Endothelial cell of umbilical vein (primary cell): Measurements from ENCODE around the gene SLC5A4. TPM values are rescaled to one million over a fixed set of nuclear protein-coding genes. Genes with fewer than 3 reads are reported as not detected.

Experiments
- BruUV-seq: library from RNA; stranded (reverse); fragments of 400-500 nt; replicated peaks from 2 replicates; lab custom pipeline; 2021; lab: Mats Ljungman, UMichigan
- CTCF ChIA-PET: fragments of 300-600, 350-600 bp; sonication (Branson Sonifier 250); formaldehyde crosslinking; loops from one replicate; lab custom pipeline; 2021; ENCODE audit warnings: antibody characterized with exemption, inconsistent platforms; lab: Charles Lee
- POLR2A ChIA-PET: fragments of 300-600, 350-600 bp; sonication (Branson Sonifier 250); formaldehyde crosslinking; loops from one replicate; lab custom pipeline; 2021; ENCODE audit warnings: antibody characterized with exemption, inconsistent platforms; lab: Charles Lee
- DNase-seq: peaks from one replicate; pipeline ENCODE4 v3.0.0-alpha.2; 2011; ENCODE audit warnings: low read depth, low spot score
- FAIRE-seq: peaks from 2 replicates; lab custom pipeline; 2011; peaks lifted over from hg19 to GRCh38; lab: Jason Lieb, UNC
- H2AFZ ChIP-seq: 2 replicates; pipeline ENCODE4 v1.6.0; 2012; ENCODE audit warnings: low read depth, low read length, control low read depth, inconsistent platforms
- H3K27ac ChIP-seq: 2 replicates; pipeline ENCODE4 v1.5.1; 2011; ENCODE audit warnings: low read depth, mild to moderate bottlenecking, control low read depth, low read length, moderate library complexity; ENCODE audit not compliant: insufficient read depth
- H3K27me3 ChIP-seq, 2 experiments: 2 replicates each; pipeline versions ENCODE4 v1.6.0 to v1.6.1; 2011; ENCODE audit warnings: low read length in 2 of 2, mixed read lengths in 1 of 2; ENCODE audit not compliant: control insufficient read depth in 2 of 2, insufficient read depth in 2 of 2
- H3K36me3 ChIP-seq, 2 experiments: 2 replicates in 1 of 2; 3 replicates in 1 of 2; pipeline ENCODE4 v1.5.1; 2011; ENCODE audit warnings: low read length in 2 of 2, mild to moderate bottlenecking in 1 of 2, moderate library complexity in 1 of 2; ENCODE audit not compliant: control insufficient read depth in 2 of 2, insufficient read depth in 2 of 2; ENCODE audit errors: extremely low read depth in 1 of 2
- H3K4me1 ChIP-seq: 3 replicates; pipeline ENCODE4 v1.5.1; 2011; ENCODE audit warnings: mild to moderate bottlenecking, low read length; ENCODE audit not compliant: control insufficient read depth, insufficient read depth; ENCODE audit errors: extremely low read depth
- H3K4me2 ChIP-seq: 2 replicates; pipeline ENCODE4 v1.6.1; 2011; ENCODE audit warnings: low read length, control low read depth, mixed read lengths; ENCODE audit not compliant: insufficient read depth
- H3K4me3 ChIP-seq, 3 experiments: fragments of 200-600 bp in 1 of 3; sonication (generic), shearing (Covaris generic) in 1 of 3; replicated peaks in 1 of 3; 2 replicates each; pipeline ENCODE4 v1.5.1; 2011 to 2016; ENCODE audit warnings: control low read depth in 3 of 3, low read length in 3 of 3, mild to moderate bottlenecking in 2 of 3, inconsistent platforms in 1 of 3, low read depth in 1 of 3, moderate library complexity in 1 of 3; ENCODE audit not compliant: insufficient read depth in 1 of 3
- H3K79me2 ChIP-seq: 2 replicates; pipeline ENCODE4 v1.6.0; 2012; ENCODE audit warnings: low read length, inconsistent platforms; ENCODE audit not compliant: control insufficient read depth, insufficient read depth
- H3K9ac ChIP-seq: replicated peaks from 2 replicates; pipeline ENCODE3; 2011; ENCODE audit warnings: low read length, control low read depth; ENCODE audit not compliant: insufficient read depth; ENCODE audit errors: extremely low read depth
- H3K9me1 ChIP-seq: replicated peaks from 3 replicates; pipeline ENCODE4 v1.6.0; 2011; ENCODE audit warnings: mild to moderate bottlenecking, low read length; ENCODE audit not compliant: control insufficient read depth, insufficient read depth; ENCODE audit errors: extremely low read depth
- H3K9me3 ChIP-seq: replicated peaks from 2 replicates; pipeline ENCODE4 v1.5.1; 2012; ENCODE audit warnings: low read length, inconsistent platforms; ENCODE audit not compliant: control insufficient read depth, insufficient read depth
- H4K20me1 ChIP-seq: replicated peaks from 2 replicates; pipeline ENCODE3; 2011; ENCODE audit warnings: mild to moderate bottlenecking, low read length; ENCODE audit not compliant: control insufficient read depth, insufficient read depth; ENCODE audit errors: extremely low read depth
- CTCF ChIP-seq, 2 donors: IDR thresholded peaks; 1 replicate in 1 of 2; 2 replicates in 1 of 2; pipeline ENCODE4 v1.5.1; 2011; ENCODE audit warnings: low read length in 2 of 2, mild to moderate bottlenecking in 2 of 2, moderate library complexity in 2 of 2, control low read depth in 1 of 2, inconsistent platforms in 1 of 2, low read depth in 1 of 2; ENCODE audit not compliant: insufficient read depth in 1 of 2; ENCODE audit errors: extremely low read depth in 1 of 2
- EZH2 ChIP-seq: IDR thresholded peaks from 2 replicates; pipeline ENCODE4 v1.6.1; 2012; ENCODE audit warnings: borderline replicate concordance, low read depth, mild to moderate bottlenecking, moderate library complexity, low read length, inconsistent platforms; ENCODE audit not compliant: severe bottlenecking
- FOS ChIP-seq: IDR thresholded peaks from 2 replicates; pipeline ENCODE4 v1.6.1; 2011; ENCODE audit warnings: mild to moderate bottlenecking, low read length, moderate library complexity, borderline replicate concordance; ENCODE audit not compliant: insufficient read depth
- GATA2 ChIP-seq: IDR thresholded peaks from 2 replicates; pipeline ENCODE4 v1.7.0; 2011; ENCODE audit warnings: low read depth, mild to moderate bottlenecking, moderate library complexity, mixed read lengths, low read length; ENCODE audit not compliant: insufficient read length, insufficient read depth
- JUN ChIP-seq: IDR thresholded peaks from 2 replicates; pipeline ENCODE4 v1.6.1; 2011; ENCODE audit warnings: borderline replicate concordance, low read depth; ENCODE audit not compliant: insufficient read length, insufficient read depth
- MYC ChIP-seq: IDR thresholded peaks from one replicate; pipeline ENCODE4 v1.6.1; 2011; ENCODE audit warnings: mild to moderate bottlenecking, low read depth, low read length
- POLR2A ChIP-seq: IDR thresholded peaks from 2 replicates; pipeline ENCODE4 v1.6.1; 2012; ENCODE audit warnings: low read depth, mild to moderate bottlenecking, control low read depth, low read length
- POLR2AphosphoS5 ChIP-seq: IDR thresholded peaks from 2 replicates; pipeline ENCODE4 v1.6.1; 2012; ENCODE audit warnings: low read depth, mild to moderate bottlenecking, control low read depth, low read length, moderate library complexity; ENCODE audit not compliant: insufficient read depth
- dilution Hi-C: fragments of 300-500 bp; cut with MboI; formaldehyde crosslinking; loops from one replicate; pipeline ENCODE4 v1.15.0; 2019; ENCODE audit warnings: low sequenced_read_pairs; ENCODE audit not compliant: extremely low pct_ligation_motif_present
- intact Hi-C: fragments of 100-400 bp; cut with micrococcal nuclease; formaldehyde crosslinking; loops from one replicate; pipeline ENCODE4 v1.10.0; 2022
- polyA plus RNA-seq, 4 experiments: library from polyadenylated mRNA; depleted of rRNA in 3 of 4; stranded (reverse) in 3 of 4; unstranded in 1 of 4; fragments of >200 nt; gene quantifications; 2 replicates each; pipeline versions ENCODE4 v1.2.1 to v1.2.3, GENCODE V29; 2011 to 2012; ENCODE audit warnings: missing spikeins in 1 of 4
- total RNA-seq: library from RNA; stranded (reverse); gene quantifications from 2 replicates; pipeline ENCODE4 v1.2.3, GENCODE V29; 2021
- TF ChIP-seq, protein P1 (sequence below): IDR thresholded peaks from 2 replicates; pipeline ENCODE4 v1.6.1; 2011; ENCODE audit not compliant: insufficient read depth, insufficient read length

SLC5A4 gene
- total and polyA plus RNA-seq, 2 donors (not counting 3 experiments of a cell fraction or from before 2014, with no cell fraction given), result 1.5 to 2.8 TPM

DNA sequence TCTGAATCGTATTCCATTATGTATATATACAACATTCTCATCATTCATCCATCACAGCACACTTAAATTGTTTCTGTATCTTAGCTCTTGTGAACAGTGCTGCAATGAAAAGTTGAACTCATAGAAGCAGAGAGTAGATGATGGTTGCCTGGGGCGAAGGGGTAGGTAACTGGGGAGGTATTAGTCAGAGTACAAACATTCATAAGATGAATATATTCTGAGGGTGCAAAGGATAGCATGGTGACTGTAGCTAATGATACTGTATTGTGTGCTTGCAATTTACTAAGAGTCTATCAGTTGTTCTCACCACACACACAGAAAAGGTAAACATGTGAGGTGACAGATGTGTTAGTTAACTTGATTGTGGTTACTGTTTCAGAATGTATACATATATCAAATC, 37.7 kb downstream of the SLC5A4 start:
- Histone ChIP-seq H3K4me1 (no peaks in the 10 kb centered on the region), H3K9me3 (no peaks in the 10 kb centered on the region), H3K79me2 (no peaks in the 10 kb centered on the region), H3K9me1 (no peaks in the 10 kb centered on the region), H3K4me2 (no peak overlapping the region), H3K27me3 (no peaks in the 10 kb centered on the region), H3K36me3 (no peaks in the 10 kb centered on the region), H3K27ac (no peak overlapping the region), H2AFZ (no peak overlapping the region), H3K4me3 (no peak overlapping the region), H4K20me1 (no peaks in the 10 kb centered on the region), H3K9ac (no peak overlapping the region)
- dilution Hi-C loops (no loop called here), intact Hi-C loops (no loop called here)
- FAIRE-seq (no peak), DNase-seq (no peak)
- CTCF ChIA-PET, result no interaction called here
- no TSS peak for BruUV-seq
- no peak for TF ChIP-seq FOS
- TF ChIP-seq JUN, result no peak
- no peak for TF ChIP-seq EZH2
- no peak for TF ChIP-seq POLR2A
- TF ChIP-seq MYC, result no peak
- TF ChIP-seq CTCF (IDR thresholded peaks at IDR 0.05; ENCODE audit: extremely low read depth in 1 of 2, insufficient read depth in 1 of 2, low read depth in 1 of 2, low read length in 2 of 2), result no peak
- no peak for TF ChIP-seq GATA2
- TF ChIP-seq, protein P1, sequence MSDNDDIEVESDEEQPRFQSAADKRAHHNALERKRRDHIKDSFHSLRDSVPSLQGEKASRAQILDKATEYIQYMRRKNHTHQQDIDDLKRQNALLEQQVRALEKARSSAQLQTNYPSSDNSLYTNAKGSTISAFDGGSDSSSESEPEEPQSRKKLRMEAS, result no peak
- no peak for TF ChIP-seq POLR2AphosphoS5
- POLR2A ChIA-PET, result no interaction called here
